Measurements from ENCODE around the gene CCDC91. TPM values are rescaled to one million over a fixed set of nuclear protein-coding genes. Genes with fewer than 3 reads are reported as not detected.

CCDC91 gene
- total RNA-seq, 1 donor from 2014 or later, result 76.6 TPM

- H3K36me3 ChIP-seq, result no peaks in the 10 kb centered on the region
Observed at GRCh38 chr12:28453686-28454085, 263.4 kb downstream of the CCDC91 start.

GRCh38 chr12:28456934-28457710 is 266.9 kb downstream of the CCDC91 start:
- Histone ChIP-seq H3K36me3 (no peaks in the 10 kb centered on the region), H3K27me3 (no peaks in the 10 kb centered on the region), H3K4me1 (no peaks in the 10 kb centered on the region), H3K27ac (no peak overlapping the region), H3K9me3 (no peaks in the 10 kb centered on the region), H3K4me3 (no peak overlapping the region)
- no peak for DNase-seq (ENCODE audit: extremely low spot score in 2 of 2)
- TF ChIP-seq CTCF (IDR thresholded peaks at IDR 0.05) (no peak), POLR2AphosphoS5 (IDR thresholded peaks at IDR 0.05; ENCODE audit: insufficient read depth in 1 of 2, low read depth in 1 of 2) (no peak), POLR2A (IDR thresholded peaks at IDR 0.05) (no peak)
- intact Hi-C loops (cut with DNase I), result no loop called here

More at GRCh38 chr12:28453686-28454085, 263.4 kb downstream of the CCDC91 start:
- H3K27ac ChIP-seq, result no peak overlapping the region
- DNase-seq (ENCODE audit: extremely low spot score in 2 of 2), result no peak
- TF ChIP-seq POLR2A (IDR thresholded peaks at IDR 0.05) (no peak), CTCF (IDR thresholded peaks at IDR 0.05) (no peak), POLR2AphosphoS5 (IDR thresholded peaks at IDR 0.05; ENCODE audit: insufficient read depth in 1 of 2, low read depth in 1 of 2) (no peak)
- no peak overlapping the region for H3K4me3 ChIP-seq
- intact Hi-C loops (cut with DNase I), result no loop called here
- no peaks in the 10 kb centered on the region for H3K9me3 ChIP-seq
- no peaks in the 10 kb centered on the region for H3K4me1 ChIP-seq
- no peaks in the 10 kb centered on the region for H3K27me3 ChIP-seq

- Histone ChIP-seq H3K27ac (no peak overlapping the region), H3K27me3 (no peaks in the 10 kb centered on the region), H3K36me3 (no peaks in the 10 kb centered on the region), H3K4me1 (no peaks in the 10 kb centered on the region), H3K9me3 (no peaks in the 10 kb centered on the region), H3K4me3 (no peak overlapping the region)
- intact Hi-C loops (cut with DNase I), result no loop called here
- TF ChIP-seq CTCF (IDR thresholded peaks at IDR 0.05) (no peak), POLR2A (IDR thresholded peaks at IDR 0.05) (no peak), POLR2AphosphoS5 (IDR thresholded peaks at IDR 0.05; ENCODE audit: insufficient read depth in 1 of 2, low read depth in 1 of 2) (no peak)
- DNase-seq (ENCODE audit: extremely low spot score in 2 of 2), result no peak
Observed at GRCh38 chr12:28457785-28458184, 267.5 kb downstream of the CCDC91 start.

GRCh38 chr12:28459481-28459880 is 269.2 kb downstream of the CCDC91 start:
- intact Hi-C loops (cut with DNase I), result no loop called here
- Histone ChIP-seq H3K9me3 (no peaks in the 10 kb centered on the region), H3K4me3 (no peak overlapping the region), H3K27ac (no peak overlapping the region), H3K36me3 (no peaks in the 10 kb centered on the region), H3K27me3 (no peaks in the 10 kb centered on the region), H3K4me1 (no peaks in the 10 kb centered on the region)
- no peak for DNase-seq (ENCODE audit: extremely low spot score in 2 of 2)
- TF ChIP-seq POLR2A (IDR thresholded peaks at IDR 0.05), result no peak
- no peak for TF ChIP-seq POLR2AphosphoS5 (IDR thresholded peaks at IDR 0.05; ENCODE audit: insufficient read depth in 1 of 2, low read depth in 1 of 2)
- no peak for TF ChIP-seq CTCF (IDR thresholded peaks at IDR 0.05)

GRCh38 chr12:28460420-28461130 is 270.3 kb downstream of the CCDC91 start:
- TF ChIP-seq POLR2A (IDR thresholded peaks at IDR 0.05), result no peak
- TF ChIP-seq POLR2AphosphoS5 (IDR thresholded peaks at IDR 0.05; ENCODE audit: insufficient read depth in 1 of 2, low read depth in 1 of 2), result no peak
- no peak for TF ChIP-seq CTCF (IDR thresholded peaks at IDR 0.05)
- Histone ChIP-seq H3K4me3 (no peak overlapping the region), H3K9me3 (no peaks in the 10 kb centered on the region), H3K4me1 (no peaks in the 10 kb centered on the region), H3K27ac (no peak overlapping the region), H3K36me3 (no peaks in the 10 kb centered on the region), H3K27me3 (no peaks in the 10 kb centered on the region)
- intact Hi-C loops (cut with DNase I), result no loop called here
- DNase-seq (ENCODE audit: extremely low spot score in 2 of 2), result no peak

Data from vagina (tissue), 2 donors.